SU-DHL-6 (cell line): Measurements from ENCODE around the gene NCKIPSD.

ENCODE experiments used
- H2AFZ ChIP-seq: fragments of 200-600 bp; sonication (generic); 2 replicates; pipeline ENCODE4 v1.6.1; 2014; ENCODE audit warnings: low read depth, mild to moderate bottlenecking, moderate library complexity, mixed read lengths, antibody characterized with exemption, low read length; ENCODE audit not compliant: severe bottlenecking
- H3F3A ChIP-seq: fragments of 200-600 bp; shearing (Covaris generic); 2 replicates; pipeline ENCODE4 v1.6.0; 2016; ENCODE audit warnings: antibody characterized with exemption, mild to moderate bottlenecking; ENCODE audit not compliant: insufficient read depth
- H3K27ac ChIP-seq: fragments of 200-600 bp; sonication (generic); 2 replicates; pipeline ENCODE4 v1.5.1; 2016; ENCODE audit warnings: low read depth, mild to moderate bottlenecking, low read length, moderate library complexity, mixed read lengths
- H3K27me3 ChIP-seq: fragments of 200-600 bp; sonication (generic), shearing (Covaris generic); 2 replicates; pipeline ENCODE4 v1.6.0; 2014; ENCODE audit warnings: mild to moderate bottlenecking, low read length
- H3K36me3 ChIP-seq: fragments of 200-600 bp; sonication (generic); 2 replicates; pipeline ENCODE4 v1.6.1; 2014; ENCODE audit warnings: mild to moderate bottlenecking, low read length, mixed read lengths
- H3K4me2 ChIP-seq: fragments of 300-600, 200-600 bp; shearing (Covaris generic), sonication (generic); 2 replicates; pipeline ENCODE4 v1.6.0; 2014; ENCODE audit warnings: low read length, low read depth, mild to moderate bottlenecking; ENCODE audit not compliant: poor library complexity, severe bottlenecking
- H3K4me3 ChIP-seq: fragments of 200-600 bp; sonication (generic); 2 replicates; pipeline ENCODE4 v1.5.1; 2014; ENCODE audit warnings: antibody characterized with exemption, low read length, mild to moderate bottlenecking, mixed read lengths; ENCODE audit not compliant: insufficient read depth, poor library complexity, severe bottlenecking
- H3K79me2 ChIP-seq: fragments of 200-600 bp; sonication (generic); 2 replicates; pipeline ENCODE4 v1.6.1; 2014; ENCODE audit warnings: mild to moderate bottlenecking, low read length, moderate library complexity; ENCODE audit not compliant: insufficient read depth
- H3K9ac ChIP-seq: fragments of 200-600 bp; sonication (generic); 2 replicates; pipeline ENCODE4 v1.7.0; 2014; ENCODE audit warnings: mild to moderate bottlenecking, low read length
- H3K9me2 ChIP-seq: fragments of 200-600 bp; sonication (generic); replicated peaks from 2 replicates; pipeline ENCODE4 v1.6.1; 2014; ENCODE audit warnings: low read length; ENCODE audit not compliant: insufficient read depth
- H3K9me3 ChIP-seq: fragments of 200-600 bp; sonication (generic); 2 replicates; pipeline ENCODE4 v1.6.1; 2014; ENCODE audit warnings: low read length, mixed read lengths; ENCODE audit not compliant: insufficient read depth
- H4K20me1 ChIP-seq: fragments of 200-600 bp; sonication (generic); 2 replicates; pipeline ENCODE4 v1.6.1; 2014; ENCODE audit warnings: low read depth, mild to moderate bottlenecking, antibody characterized with exemption, low read length, moderate library complexity, mixed read lengths
- CTCF ChIP-seq: fragments of 200-600 bp; sonication (generic); IDR thresholded peaks from one replicate; pipeline ENCODE4 v1.5.1; 2017; ENCODE audit warnings: antibody characterized with exemption, mild to moderate bottlenecking, low read length, moderate library complexity; ENCODE audit not compliant: insufficient read depth, poor library complexity, severe bottlenecking
- EZH2phosphoT487 ChIP-seq: fragments of 200-600 bp; sonication (generic), shearing (Covaris generic); conservative IDR thresholded peaks from 2 replicates; pipeline ENCODE4 v1.6.1; 2018; ENCODE audit warnings: mild to moderate bottlenecking, antibody characterized with exemption, low read length, moderate library complexity, mixed read lengths

The NCKIPSD gene

GRCh38 chr3:48711727-48712126 is 26.0 kb upstream of the NCKIPSD start:
- TF ChIP-seq CTCF = no peak
- TF ChIP-seq EZH2phosphoT487 = no peak
- Histone ChIP-seq H3K79me2 (peaks cover 98% of the 10 kb centered on the region), H3K27ac (no peak overlapping the region), H3K4me3 (no peak overlapping the region), H3K36me3 (peaks cover 10% of the 10 kb centered on the region; the same call in 1 of the 2 replicates), H3K4me2 (no peak overlapping the region), H3K9me3 (no peaks in the 10 kb centered on the region), H3K9ac (no peak overlapping the region), H3K27me3 (no peaks in the 10 kb centered on the region), H3K9me2 (no peaks in the 10 kb centered on the region), H2AFZ (no peak overlapping the region), H3F3A (0 out of 2 replicates have a peak, but pooled peaks cover 6% of the 10 kb centered on the region), H4K20me1 (peaks cover 5% of the 10 kb centered on the region; the same call in 1 of the 2 replicates)

DNA sequence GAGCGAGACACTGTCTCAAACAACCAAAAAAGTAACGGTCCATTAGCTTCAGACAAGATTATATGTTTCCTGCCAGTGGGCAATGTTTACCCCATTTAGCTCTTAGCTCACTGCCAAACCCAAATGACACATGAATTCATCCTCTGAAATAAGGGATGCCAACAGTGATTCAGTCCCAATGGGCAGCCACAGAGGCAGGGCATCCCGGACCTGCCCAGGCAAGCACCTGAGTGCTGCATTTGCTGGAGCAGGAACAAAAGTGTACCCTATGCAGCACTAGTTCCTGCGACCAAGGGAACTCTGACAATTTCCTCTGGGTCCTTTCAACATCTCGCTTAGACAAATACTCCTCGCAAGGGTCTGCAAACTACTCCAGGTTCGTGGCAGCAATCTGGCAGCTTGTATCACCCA is 23.3 kb upstream of the NCKIPSD start:
- Histone ChIP-seq H3K9me2 (no peaks in the 10 kb centered on the region), H3K4me3 (no peak overlapping the region), H3K27me3 (no peaks in the 10 kb centered on the region), H3K36me3 (peaks cover 6% of the 10 kb centered on the region; the same call in 1 of the 2 replicates), H3F3A (0 out of 2 replicates have a peak, but pooled peaks cover 6% of the 10 kb centered on the region), H3K27ac (peak overlapping the region; percentile 31; the same call in 1 of the 2 replicates), H3K79me2 (peaks cover 97% of the 10 kb centered on the region), H3K9me3 (no peaks in the 10 kb centered on the region), H3K4me2 (no peak overlapping the region), H4K20me1 (peaks cover 5% of the 10 kb centered on the region; the same call in 1 of the 2 replicates), H3K9ac (no peak overlapping the region), H2AFZ (no peak overlapping the region)
- TF ChIP-seq EZH2phosphoT487 (no peak), CTCF (no peak)

- H3K27ac ChIP-seq = no peak overlapping the region
- TF ChIP-seq CTCF (no peak), EZH2phosphoT487 (no peak)
- peaks cover 5% of the 10 kb centered on the region; the same call in 1 of the 2 replicates for H4K20me1 ChIP-seq
- peaks cover 96% of the 10 kb centered on the region for H3K79me2 ChIP-seq
- H3K4me3 ChIP-seq = no peak overlapping the region
- H3K9me2 ChIP-seq = no peaks in the 10 kb centered on the region
- H3F3A ChIP-seq = 0 out of 2 replicates have a peak, but pooled peaks cover 6% of the 10 kb centered on the region
- H3K36me3 ChIP-seq = peaks cover 6% of the 10 kb centered on the region; the same call in 1 of the 2 replicates
- no peak overlapping the region for H3K4me2 ChIP-seq
- H3K9ac ChIP-seq = no peak overlapping the region
- no peaks in the 10 kb centered on the region for H3K9me3 ChIP-seq
- H3K27me3 ChIP-seq = no peaks in the 10 kb centered on the region
- H2AFZ ChIP-seq = no peak overlapping the region
Measured at GRCh38 chr3:48708481-48708889, 22.8 kb upstream of the NCKIPSD start.
